Stimulated activated CD8-positive, alpha-beta memory T cell treated with anti-CD3 and anti-CD28 coated beads, Interleukin-15, amount 100 ng/mL, for 1 hour (primary cell): ENCODE measurements around the gene PPIF.

ENCODE experiments used
- DNase-seq: peaks from one replicate; pipeline ENCODE4 v3.0.0-alpha.2; 2020; ENCODE audit warnings: low read depth

Gene PPIF

GRCh38 chr10:79375321-79376077 is 28.2 kb downstream of the PPIF start:
- DNase-seq = no peak

- DNase-seq = no peak
Measured at GRCh38 chr10:79376078-79376628, 28.9 kb downstream of the PPIF start.

- DNase-seq = no peak
Measured at GRCh38 chr10:79376751-79377556, 29.7 kb downstream of the PPIF start.

GRCh38 chr10:79377557-79378382 is 30.5 kb downstream of the PPIF start:
- DNase-seq = no peak

GRCh38 chr10:79378383-79378646 is 31.0 kb downstream of the PPIF start:
- no peak for DNase-seq

GRCh38 chr10:79378647-79379511 is 31.6 kb downstream of the PPIF start:
- no peak for DNase-seq

GRCh38 chr10:79379512-79380124 is 32.3 kb downstream of the PPIF start:
- no peak for DNase-seq

- no peak for DNase-seq
Measured at GRCh38 chr10:79380125-79380945, 33.1 kb downstream of the PPIF start.

- no peak for DNase-seq
Measured at GRCh38 chr10:79380946-79381721, 33.9 kb downstream of the PPIF start.

GRCh38 chr10:79381804-79382221 is 34.5 kb downstream of the PPIF start:
- no peak for DNase-seq

GRCh38 chr10:79382491-79382941 is 35.2 kb downstream of the PPIF start:
- no peak for DNase-seq

GRCh38 chr10:79383974-79384606 is 36.8 kb downstream of the PPIF start:
- no peak for DNase-seq

- DNase-seq = no peak
Measured at GRCh38 chr10:79384773-79385391, 37.6 kb downstream of the PPIF start.

- DNase-seq = no peak
Measured at GRCh38 chr10:79385392-79385795, 38.1 kb downstream of the PPIF start.

GRCh38 chr10:79385804-79386531 is 38.7 kb downstream of the PPIF start:
- DNase-seq = no peak

GRCh38 chr10:79386637-79387465 is 39.6 kb downstream of the PPIF start:
- no peak for DNase-seq
